ENCODE measurements around the gene GPAM. TPM values are rescaled to one million over a fixed set of nuclear protein-coding genes. Genes with fewer than 3 reads are reported as not detected.
"Not testable (repeated sequence)": the region's sequence is repeated elsewhere in the genome, so short reads cannot be mapped to it uniquely, and the experiment has no call there.

The GPAM gene
- total RNA-seq, 1 donor from 2014 or later: 284 TPM

DNA sequence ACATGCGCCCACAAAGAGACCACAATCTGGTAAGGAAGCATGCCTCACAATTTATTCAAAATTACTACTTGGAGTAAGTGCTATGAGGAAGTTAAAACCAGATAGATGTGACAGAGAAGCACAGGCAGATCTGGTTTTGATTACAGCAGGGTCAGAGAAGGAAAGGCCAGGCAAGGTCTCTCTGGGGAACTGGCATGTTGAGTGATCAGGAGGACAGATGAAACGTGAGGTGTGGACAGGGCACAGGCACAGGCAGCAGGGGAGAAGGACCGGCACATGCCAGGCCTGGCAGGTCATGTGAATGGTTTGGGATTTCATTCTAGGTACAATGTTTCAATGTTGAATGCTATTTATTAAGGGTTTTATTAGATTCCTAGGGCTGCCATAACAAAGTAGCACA, 51.6 kb downstream of the GPAM start:
- no peak for DNase-seq

DNA sequence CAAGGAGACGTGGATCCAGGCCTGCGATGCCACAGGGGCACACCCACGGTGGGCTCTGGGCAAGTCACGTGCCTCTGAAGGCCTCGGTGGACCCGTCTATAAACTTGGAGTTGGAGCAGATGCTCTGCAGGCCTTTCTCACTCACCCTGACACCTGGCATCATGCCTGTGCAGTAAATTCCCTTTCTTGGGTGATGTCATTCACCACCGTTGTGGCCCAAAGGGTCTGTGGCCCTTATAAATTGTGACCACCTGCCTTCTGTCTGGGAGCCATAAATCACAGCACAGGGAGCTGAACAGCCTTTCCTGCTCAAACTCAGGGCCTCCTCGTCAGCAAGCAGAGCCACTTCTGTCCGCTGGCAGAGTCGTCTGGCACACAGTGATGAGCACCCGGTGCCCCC, 52.2 kb downstream of the GPAM start:
- no peak for DNase-seq

DNA sequence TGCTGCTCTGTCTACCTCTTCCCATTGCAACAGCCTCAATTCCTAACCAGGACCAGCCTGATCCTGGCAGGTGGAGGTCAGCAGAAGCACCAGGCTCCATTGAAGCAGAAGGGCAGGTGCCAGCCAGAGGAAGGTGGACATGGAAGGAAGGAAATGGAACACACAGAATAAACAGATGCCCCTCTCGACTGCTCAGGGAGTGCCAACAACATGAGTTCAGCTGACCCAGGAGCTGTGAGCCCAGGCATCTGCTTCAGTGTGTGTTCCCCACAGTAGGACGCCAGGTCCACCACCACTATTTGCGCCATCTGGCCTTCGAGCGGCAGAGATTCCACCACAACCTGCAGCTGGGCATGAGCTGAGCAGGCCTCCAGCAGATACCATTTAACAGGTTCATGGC, 56.7 kb downstream of the GPAM start:
- no peak for DNase-seq

GRCh38 chr10:112126172-112126571, 57.4 kb downstream of the GPAM start:
- DNase-seq: no peak

DNA sequence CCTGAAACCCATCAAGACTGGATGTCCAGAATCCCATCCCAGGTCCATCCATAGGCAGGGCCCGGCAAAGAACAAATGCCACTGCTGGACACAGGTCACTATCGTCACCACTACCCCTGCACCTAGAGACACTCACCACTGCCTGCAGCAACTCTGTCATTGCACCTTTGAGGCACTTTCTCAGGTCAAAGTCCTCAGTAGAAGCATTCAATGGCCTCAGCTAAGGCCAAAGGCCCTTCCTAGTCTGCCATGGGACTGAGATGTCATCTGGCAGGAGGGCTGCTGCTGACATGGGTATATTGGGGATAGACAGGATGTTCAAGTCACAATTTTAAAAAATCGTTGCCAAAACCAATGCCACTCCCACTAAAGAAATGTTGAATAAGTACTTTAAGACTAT, 58.7 kb downstream of the GPAM start:
- no peak for DNase-seq

DNA sequence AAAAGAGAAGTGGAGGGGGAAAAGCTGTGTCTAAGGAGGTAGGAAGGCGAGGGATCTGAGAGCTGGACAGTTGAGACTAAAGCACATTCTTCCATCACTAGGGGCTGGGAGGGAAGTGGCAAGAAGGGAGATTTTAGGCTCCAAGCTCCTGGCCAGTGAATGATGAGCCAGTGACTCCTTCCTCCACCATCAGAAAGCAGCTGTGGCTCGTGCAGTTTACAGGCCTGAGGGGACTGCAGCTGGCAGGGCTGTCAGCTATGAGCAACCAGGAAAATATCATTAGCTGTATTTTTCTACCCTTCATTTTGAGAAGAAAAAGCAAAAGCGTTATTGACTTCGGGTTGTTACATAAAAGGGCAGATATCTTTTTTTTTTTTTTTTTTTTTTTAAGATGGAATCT, 60.7 kb downstream of the GPAM start:
- DNase-seq: no peak

- DNase-seq: no peak
These were observed 63.1 kb downstream of the GPAM start for GRCh38 chr10:112120491-112120890.

GRCh38 chr10:112115781-112116385, 67.7 kb downstream of the GPAM start:
- no peak for DNase-seq

- DNase-seq: not testable (repeated sequence)
These were observed 73.8 kb downstream of the GPAM start for GRCh38 chr10:112109779-112110178.

Other genes starting within 250 kb of the GPAM start
- not detected for gene TECTB, start 99.6 kb upstream of the GPAM start, total RNA-seq
- gene ACSL5, start 190.4 kb upstream of the GPAM start, total RNA-seq: 10.1 TPM

Measured in skin of body (tissue), 2 donors.